Measurements from ENCODE around the gene KRTAP20-1.

DNA sequence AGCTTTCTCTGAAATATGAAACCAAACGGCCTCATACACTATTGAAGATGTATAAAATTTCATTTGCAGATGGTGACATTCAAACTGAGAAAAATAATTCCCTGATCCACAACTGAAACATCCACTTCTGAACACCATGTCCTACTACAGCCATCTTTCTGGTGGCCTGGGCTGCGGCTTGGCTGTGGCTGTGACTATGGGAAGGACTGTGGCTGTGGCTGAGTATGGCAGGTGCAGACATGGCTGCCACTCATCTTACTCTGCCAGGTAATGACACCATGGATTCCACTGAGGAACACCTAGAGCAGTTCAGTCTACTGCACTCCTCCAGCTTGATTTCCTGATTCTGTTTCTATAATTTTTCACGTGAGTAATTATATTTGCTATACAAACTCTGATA lies 4.3 kb downstream of the KRTAP20-1 start, which contains the start of gene KRTAP20-4:
- TF ChIP-seq POLR2AphosphoS5 (IDR thresholded peaks at IDR 0.05) (no peak), POLR2A (IDR thresholded peaks at IDR 0.05; ENCODE audit: low read depth) (no peak), CTCF (IDR thresholded peaks at IDR 0.05) (no peak), EP300 (IDR thresholded peaks at IDR 0.05) (no peak)
